ENCODE measurements around the gene PLPPR1.
"Not testable (repeated sequence)": the region's sequence is repeated elsewhere in the genome, so short reads cannot be mapped to it uniquely, and the experiment has no call there.

Gene PLPPR1

GRCh38 chr9:101225271-101225670 lies 196.7 kb downstream of the PLPPR1 start:
- no peak for DNase-seq

- DNase-seq = no peak
Measured at GRCh38 chr9:101226161-101226560, 197.6 kb downstream of the PLPPR1 start.

DNA sequence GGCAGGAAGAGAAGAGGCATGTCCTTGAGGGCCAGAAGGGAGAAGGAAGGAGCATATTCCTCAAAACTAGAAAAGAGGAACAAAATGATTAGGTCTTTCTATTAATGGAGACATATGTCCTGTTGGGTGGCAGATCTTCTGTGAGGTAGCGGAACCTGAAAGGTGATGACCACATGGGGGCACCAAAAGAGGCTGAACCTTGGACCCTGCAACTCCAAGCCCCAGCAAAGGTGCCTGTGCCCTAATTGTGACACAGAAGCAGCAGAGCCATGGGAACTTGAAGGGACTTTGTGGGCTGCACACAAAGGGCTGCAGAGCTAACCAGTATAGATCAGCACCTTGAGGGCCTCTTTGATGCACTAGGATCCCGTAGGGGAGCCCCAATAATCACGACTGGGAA lies 198.3 kb downstream of the PLPPR1 start:
- DNase-seq = no peak

GRCh38 chr9:101229606-101230005 lies 201.1 kb downstream of the PLPPR1 start:
- no peak for DNase-seq

GRCh38 chr9:101232405-101232977 lies 204.0 kb downstream of the PLPPR1 start:
- DNase-seq = no peak

GRCh38 chr9:101235105-101235866 lies 206.8 kb downstream of the PLPPR1 start:
- no peak for DNase-seq

- no peak for DNase-seq
Measured at GRCh38 chr9:101242651-101243050, 214.1 kb downstream of the PLPPR1 start.

- no peak for DNase-seq
Measured at GRCh38 chr9:101246691-101247090, 218.2 kb downstream of the PLPPR1 start.

DNA sequence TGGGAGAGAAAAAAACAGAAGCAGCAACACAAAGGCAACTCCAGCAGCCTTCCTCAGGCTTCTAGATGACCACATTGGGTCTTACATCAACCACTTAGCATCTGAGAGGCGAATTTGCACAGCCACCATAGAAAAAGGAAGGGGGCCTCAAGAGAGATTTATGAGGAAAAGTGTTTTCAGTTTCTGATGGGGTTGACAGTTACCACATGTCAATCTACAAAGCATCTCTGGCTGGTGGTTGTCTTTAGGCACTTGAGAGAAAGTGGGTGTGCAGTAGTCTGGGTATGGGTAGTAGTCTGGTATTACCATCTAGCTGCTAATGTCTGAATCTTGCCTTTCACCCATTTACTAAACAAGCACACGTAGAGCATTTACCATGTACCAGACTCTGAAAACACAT lies 218.8 kb downstream of the PLPPR1 start:
- no peak for DNase-seq

DNA sequence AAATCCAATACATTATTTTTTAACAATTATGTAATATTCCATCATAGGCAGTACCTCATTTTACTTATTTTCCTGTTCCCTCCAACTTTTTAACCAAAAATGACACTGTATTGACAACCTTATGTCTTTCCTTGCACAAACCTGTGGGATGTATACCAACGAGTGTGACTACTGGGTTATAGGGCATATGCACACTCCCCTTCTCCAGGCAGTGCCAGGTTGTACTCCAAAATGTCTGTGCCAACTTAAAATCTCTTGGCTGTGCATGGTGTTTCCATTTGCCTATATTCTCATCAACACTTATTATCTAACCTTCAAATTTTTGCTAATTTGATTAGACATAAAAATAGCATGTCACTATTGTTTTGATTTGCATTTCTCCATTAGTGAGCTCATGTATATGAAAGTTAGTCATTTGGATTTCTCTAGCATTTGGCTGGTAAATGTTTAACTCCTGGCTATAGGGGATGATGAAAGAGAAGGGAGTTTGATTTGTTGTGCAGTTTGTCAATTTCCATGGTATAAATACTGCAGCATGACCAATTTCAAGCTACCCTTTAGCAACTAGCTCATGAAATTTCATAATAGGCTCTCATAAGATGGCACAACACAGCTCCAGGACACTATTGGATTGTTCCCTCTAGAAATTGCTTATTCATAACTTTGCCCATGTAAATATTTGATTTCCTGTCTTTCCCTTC lies 226.4 kb downstream of the PLPPR1 start:
- DNase-seq = no peak

GRCh38 chr9:101264727-101265126 lies 236.2 kb downstream of the PLPPR1 start:
- no peak for DNase-seq

- no peak for DNase-seq
Measured at GRCh38 chr9:101265261-101265660, 236.7 kb downstream of the PLPPR1 start.

GRCh38 chr9:101268426-101268825 lies 239.9 kb downstream of the PLPPR1 start:
- no peak for DNase-seq

DNA sequence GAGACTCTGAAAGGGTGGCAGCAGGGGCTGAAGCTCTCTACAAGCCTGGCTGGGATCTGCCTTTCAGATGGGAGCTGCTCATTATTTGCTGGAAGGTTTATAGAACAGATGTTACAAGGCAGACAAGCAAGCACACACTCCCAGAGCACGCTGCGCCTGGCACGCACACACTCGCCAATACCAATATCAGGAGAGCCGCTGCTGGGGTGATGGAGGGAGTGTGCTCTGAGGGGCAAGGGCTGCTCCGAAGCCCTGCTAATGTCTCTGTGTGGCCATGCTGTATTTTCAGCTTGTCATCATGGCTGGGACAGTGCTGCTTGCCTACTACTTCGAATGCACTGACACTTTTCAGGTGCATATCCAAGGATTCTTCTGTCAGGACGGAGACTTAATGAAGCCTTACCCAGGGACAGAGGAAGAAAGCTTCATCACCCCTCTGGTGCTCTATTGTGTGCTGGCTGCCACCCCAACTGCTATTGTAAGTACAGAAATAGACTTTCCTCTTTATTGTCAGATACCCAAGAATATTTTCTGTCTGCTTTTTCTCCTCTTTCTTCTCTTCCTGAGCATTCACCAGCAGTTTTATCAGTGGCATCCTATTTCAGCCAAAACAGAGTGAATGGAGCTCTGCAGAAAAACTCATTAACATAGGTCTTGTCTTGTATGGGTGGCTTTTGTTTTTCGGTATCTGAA lies 241.2 kb downstream of the PLPPR1 start:
- DNase-seq = no peak

DNA sequence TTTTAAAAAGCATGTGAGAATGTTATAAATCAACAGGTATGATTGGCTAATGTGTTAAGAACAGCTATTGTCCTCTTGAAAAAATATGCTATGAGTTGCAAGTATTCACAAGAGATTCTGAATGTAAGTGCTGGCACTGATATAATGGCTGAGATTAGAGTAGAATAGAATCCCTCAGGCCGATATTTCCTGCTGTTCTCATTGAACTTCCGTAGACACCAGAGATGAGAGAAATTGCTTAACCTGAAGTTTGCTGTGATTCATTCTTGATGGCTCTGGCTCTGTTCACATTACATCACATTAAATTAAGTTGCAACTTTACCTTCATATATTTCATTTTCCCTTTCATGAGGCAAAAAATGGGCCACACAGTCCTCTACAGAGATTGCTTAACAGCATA lies 241.8 kb downstream of the PLPPR1 start:
- DNase-seq = no peak

DNA sequence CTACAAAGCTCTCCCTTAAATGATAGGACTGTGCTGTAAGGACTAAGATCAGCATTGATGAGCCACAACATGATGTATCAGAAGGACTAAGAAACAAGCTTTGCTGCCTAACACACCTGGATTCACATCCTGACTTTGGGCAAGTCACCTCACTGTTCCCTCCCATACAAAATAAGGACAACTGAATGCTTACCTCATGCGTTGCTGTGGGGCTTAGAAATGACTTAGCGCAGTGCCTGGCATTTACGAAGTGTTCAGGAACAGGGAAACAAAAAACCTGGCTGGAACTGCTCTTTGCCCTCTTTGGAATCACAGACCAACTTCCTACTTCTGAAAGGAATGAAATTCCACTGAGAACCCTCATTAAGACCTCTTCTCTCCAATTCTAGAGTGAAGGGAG lies 242.6 kb downstream of the PLPPR1 start:
- no peak for DNase-seq

DNA sequence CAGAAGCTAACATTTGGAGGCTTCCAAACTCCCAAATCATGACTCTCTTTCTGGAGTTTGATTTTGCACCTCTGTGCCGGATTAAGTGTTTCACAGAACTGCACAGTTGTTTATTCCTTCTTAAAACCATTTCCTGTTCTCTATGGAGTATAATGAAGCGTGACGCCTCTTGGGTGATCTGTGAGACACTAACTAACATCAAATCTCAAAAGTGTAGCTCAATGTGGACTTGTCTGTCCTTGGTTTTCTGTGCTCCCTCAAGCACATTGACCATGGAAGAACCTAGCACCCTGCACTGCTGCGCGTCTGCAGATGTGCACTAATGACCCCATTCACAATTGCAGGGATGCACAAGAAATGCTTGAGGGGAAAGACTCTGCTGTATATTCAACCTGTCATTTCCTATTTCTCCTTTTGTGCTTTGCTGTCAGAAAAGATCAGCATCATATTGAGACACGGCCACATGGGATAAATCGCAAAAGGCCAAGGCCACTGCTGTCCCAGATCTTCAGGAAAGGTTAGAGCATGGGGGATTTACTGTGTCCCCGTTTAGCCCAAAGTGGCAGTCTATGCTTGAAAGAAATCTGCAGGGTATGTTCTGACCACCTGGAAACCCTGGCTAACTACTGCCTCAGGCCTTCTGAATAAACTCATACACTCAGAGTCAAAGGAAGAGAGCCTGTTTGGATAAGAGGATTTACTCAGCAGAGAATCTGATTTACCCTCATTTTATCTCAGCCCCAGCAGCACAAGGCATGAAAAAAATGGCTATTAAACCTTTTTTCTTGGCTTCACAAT lies 246.6 kb downstream of the PLPPR1 start:
- no peak for DNase-seq

DNA sequence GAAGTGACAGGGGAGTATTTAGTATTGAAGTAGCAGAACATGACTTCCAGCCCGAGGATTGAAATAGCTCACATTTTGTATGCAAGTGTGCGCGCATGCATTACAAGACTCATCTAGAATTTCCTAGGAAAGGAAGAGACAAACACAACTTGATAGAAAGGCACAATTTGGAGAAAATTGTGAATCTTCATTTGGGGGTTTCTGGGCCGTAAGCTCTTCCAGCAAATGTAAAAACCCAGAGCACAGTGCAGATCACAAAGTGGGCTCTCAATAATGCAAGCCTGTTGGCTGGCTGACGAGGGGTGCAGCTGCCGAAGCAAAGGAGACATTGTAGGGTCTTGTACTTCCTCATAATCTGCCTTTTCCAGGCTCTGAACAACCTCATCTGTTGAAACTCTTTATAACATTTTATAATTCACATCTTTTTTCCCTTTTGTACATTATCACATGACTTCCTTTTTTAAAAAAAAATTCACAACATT lies 247.3 kb downstream of the PLPPR1 start:
- DNase-seq = no peak

DNA sequence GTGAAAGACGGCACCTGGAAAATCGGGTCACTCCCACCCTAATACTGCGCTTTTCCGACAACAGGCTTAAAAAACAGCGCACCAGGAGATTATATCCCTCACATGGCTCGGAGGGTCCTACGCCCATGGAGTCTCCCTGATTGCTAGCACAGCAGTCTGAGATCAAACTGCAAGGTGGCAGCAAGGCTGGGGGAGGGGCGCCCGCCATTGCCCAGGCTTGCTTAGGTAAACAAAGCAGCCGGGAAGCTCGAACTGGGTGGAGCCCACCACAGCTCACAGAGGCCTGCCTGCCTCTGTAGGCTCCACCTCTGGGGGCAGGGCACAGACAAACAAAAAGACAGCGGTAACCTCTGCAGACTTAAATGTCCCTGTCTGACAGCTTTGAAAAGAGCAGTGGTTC lies 262.5 kb downstream of the PLPPR1 start:
- DNase-seq = not testable (repeated sequence)

- no peak for DNase-seq
Measured at GRCh38 chr9:101299901-101300300, 271.4 kb downstream of the PLPPR1 start.

DNA sequence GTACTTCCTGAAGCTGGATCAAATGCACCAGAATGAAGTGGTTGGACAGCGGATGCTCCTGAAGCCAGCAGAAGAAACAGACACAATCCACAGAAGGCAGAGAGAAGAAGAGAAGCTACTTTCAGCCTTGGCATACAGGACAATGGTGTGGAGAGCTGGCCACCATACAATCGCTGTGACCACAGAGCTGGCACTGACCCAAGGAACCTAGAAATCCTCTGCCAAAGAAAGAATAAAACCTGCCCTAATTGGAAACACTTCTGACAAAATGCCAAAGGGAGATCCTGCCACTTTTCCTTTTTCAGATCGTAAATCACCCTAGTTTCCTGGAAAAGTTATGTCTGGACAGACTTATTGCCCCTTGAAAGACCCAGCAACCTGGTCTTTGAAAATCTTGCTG lies 278.5 kb downstream of the PLPPR1 start:
- DNase-seq = no peak

GRCh38 chr9:101307524-101308213 lies 279.1 kb downstream of the PLPPR1 start:
- DNase-seq = no peak
